IMR-90 (cell line): Measurements from ENCODE around the gene LRRC1.

Experiments
- BHLHE40 ChIP-seq: fragments of 150-350 bp; IDR thresholded peaks from 2 replicates; pipeline ENCODE4 v1.6.1; 2016; ENCODE audit warnings: mild to moderate bottlenecking, low read depth, low read length
- CEBPB ChIP-seq: IDR thresholded peaks from 2 replicates; pipeline ENCODE4 v1.6.1; 2012; ENCODE audit warnings: low read depth, low read length, improper control_type of control experiment
- CHD1 ChIP-seq: IDR thresholded peaks from 2 replicates; pipeline ENCODE4 v1.6.1; 2012; ENCODE audit warnings: low read depth, low read length, improper control_type of control experiment
- MAFK ChIP-seq: IDR thresholded peaks from 2 replicates; pipeline ENCODE4 v1.6.1; 2012; ENCODE audit warnings: low read depth, low read length, improper control_type of control experiment
- MXI1 ChIP-seq: IDR thresholded peaks from 2 replicates; pipeline ENCODE4 v1.6.1; 2012; ENCODE audit warnings: low read depth, mild to moderate bottlenecking, low read length, moderate library complexity, borderline replicate concordance
- POLR2A ChIP-seq: IDR thresholded peaks from 2 replicates; pipeline ENCODE4 v1.6.1; 2012; ENCODE audit warnings: mild to moderate bottlenecking, low read depth, low read length
- RAD21 ChIP-seq: IDR thresholded peaks from 2 replicates; pipeline ENCODE4 v1.6.1; 2012; ENCODE audit warnings: low read length, improper control_type of control experiment
- RFX5 ChIP-seq: IDR thresholded peaks from 2 replicates; pipeline ENCODE4 v1.8.0; 2012; ENCODE audit warnings: low read depth, mild to moderate bottlenecking, low read length, moderate library complexity
- SMC3 ChIP-seq: fragments of 150-350 bp; IDR thresholded peaks from 2 replicates; pipeline ENCODE4 v1.6.1; 2016; ENCODE audit warnings: low read depth, mild to moderate bottlenecking, antibody characterized with exemption, low read length, moderate library complexity
- TF ChIP-seq, protein P1 (sequence below): conservative IDR thresholded peaks from 2 replicates; pipeline ENCODE4 v1.5.1; 2012; ENCODE audit warnings: mild to moderate bottlenecking, low read depth, low read length, improper control_type of control experiment
- TF ChIP-seq, protein P2 (sequence below): fragments of 150-350 bp; IDR thresholded peaks from 2 replicates; pipeline ENCODE4 v1.6.1; 2017; ENCODE audit warnings: mild to moderate bottlenecking, antibody characterized with exemption, low read length, low read depth
- TF ChIP-seq, protein P3 (sequence below): fragments of 150-350 bp; IDR thresholded peaks from 2 replicates; pipeline ENCODE4 v1.6.1; 2016; ENCODE audit warnings: low read depth, mild to moderate bottlenecking, low read length, moderate library complexity, borderline replicate concordance

DNA sequence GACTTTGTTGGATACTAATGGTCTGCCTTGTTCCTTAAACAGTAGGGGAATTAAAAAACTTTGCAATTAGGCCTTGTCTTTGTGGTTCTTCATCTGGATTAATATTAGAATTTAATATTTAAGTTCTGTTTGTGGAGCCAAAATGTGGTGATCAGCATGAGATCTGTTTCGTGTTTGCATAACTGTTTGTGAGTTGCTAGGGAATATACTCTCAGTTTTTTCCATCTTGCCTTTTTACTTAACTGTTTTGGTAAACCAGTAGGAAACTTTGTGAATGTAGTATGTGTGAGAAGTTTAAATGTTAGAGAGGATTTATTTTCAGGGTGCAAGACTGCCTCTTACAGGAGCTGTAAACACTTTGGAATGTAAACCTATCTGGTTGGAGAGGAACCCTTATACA, 35.6 kb downstream of the LRRC1 start:
- TF ChIP-seq CEBPB (no peak), POLR2A (no peak), MXI1 (no peak), RAD21 (no peak), BHLHE40 (no peak), RFX5 (no peak), CHD1 (no peak), MAFK (no peak), SMC3 (no peak)
- TF ChIP-seq, protein P1, sequence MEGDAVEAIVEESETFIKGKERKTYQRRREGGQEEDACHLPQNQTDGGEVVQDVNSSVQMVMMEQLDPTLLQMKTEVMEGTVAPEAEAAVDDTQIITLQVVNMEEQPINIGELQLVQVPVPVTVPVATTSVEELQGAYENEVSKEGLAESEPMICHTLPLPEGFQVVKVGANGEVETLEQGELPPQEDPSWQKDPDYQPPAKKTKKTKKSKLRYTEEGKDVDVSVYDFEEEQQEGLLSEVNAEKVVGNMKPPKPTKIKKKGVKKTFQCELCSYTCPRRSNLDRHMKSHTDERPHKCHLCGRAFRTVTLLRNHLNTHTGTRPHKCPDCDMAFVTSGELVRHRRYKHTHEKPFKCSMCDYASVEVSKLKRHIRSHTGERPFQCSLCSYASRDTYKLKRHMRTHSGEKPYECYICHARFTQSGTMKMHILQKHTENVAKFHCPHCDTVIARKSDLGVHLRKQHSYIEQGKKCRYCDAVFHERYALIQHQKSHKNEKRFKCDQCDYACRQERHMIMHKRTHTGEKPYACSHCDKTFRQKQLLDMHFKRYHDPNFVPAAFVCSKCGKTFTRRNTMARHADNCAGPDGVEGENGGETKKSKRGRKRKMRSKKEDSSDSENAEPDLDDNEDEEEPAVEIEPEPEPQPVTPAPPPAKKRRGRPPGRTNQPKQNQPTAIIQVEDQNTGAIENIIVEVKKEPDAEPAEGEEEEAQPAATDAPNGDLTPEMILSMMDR, result no peak
- TF ChIP-seq, protein P2, sequence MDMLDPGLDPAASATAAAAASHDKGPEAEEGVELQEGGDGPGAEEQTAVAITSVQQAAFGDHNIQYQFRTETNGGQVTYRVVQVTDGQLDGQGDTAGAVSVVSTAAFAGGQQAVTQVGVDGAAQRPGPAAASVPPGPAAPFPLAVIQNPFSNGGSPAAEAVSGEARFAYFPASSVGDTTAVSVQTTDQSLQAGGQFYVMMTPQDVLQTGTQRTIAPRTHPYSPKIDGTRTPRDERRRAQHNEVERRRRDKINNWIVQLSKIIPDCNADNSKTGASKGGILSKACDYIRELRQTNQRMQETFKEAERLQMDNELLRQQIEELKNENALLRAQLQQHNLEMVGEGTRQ, result no peak
- TF ChIP-seq, protein P3, sequence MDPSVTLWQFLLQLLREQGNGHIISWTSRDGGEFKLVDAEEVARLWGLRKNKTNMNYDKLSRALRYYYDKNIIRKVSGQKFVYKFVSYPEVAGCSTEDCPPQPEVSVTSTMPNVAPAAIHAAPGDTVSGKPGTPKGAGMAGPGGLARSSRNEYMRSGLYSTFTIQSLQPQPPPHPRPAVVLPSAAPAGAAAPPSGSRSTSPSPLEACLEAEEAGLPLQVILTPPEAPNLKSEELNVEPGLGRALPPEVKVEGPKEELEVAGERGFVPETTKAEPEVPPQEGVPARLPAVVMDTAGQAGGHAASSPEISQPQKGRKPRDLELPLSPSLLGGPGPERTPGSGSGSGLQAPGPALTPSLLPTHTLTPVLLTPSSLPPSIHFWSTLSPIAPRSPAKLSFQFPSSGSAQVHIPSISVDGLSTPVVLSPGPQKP, result no peak
